Upper lobe of right lung (tissue), 1 donor: ENCODE results near the gene VAV3. TPM values are rescaled to one million over a fixed set of nuclear protein-coding genes. Genes with fewer than 3 reads are reported as not detected.

Source experiments
- ATAC-seq: fragments of 200-7000 bp; cut with Tn5 transposase; one replicate; pipeline ENCODE4 v1.9.1; 2020; ENCODE audit warnings: mild to moderate bottlenecking, moderate library complexity
- DNase-seq: peaks from one replicate; pipeline ENCODE4 v3.0.0-alpha.2; 2020
- H3K27ac ChIP-seq: fragments of 200-600 bp; one replicate; pipeline ENCODE4 v1.8.0; 2022
- H3K27me3 ChIP-seq: fragments of 200-600 bp; one replicate; pipeline ENCODE4 v1.8.0; 2022; ENCODE audit warnings: mild to moderate bottlenecking
- H3K36me3 ChIP-seq: fragments of 200-600 bp; one replicate; pipeline ENCODE4 v1.8.0; 2022
- H3K4me1 ChIP-seq: fragments of 200-600 bp; one replicate; pipeline ENCODE4 v1.8.0; 2022
- H3K4me3 ChIP-seq: fragments of 200-600 bp; one replicate; pipeline ENCODE4 v1.8.0; 2022; ENCODE audit warnings: mild to moderate bottlenecking
- H3K9me3 ChIP-seq: fragments of 200-600 bp; one replicate; pipeline ENCODE4 v1.8.0; 2022
- intact Hi-C: fragments of 100-400 bp; cut with DNase I; formaldehyde crosslinking; loops from one replicate; pipeline ENCODE4 v1.11.0; 2022
- total RNA-seq: library from RNA; stranded (reverse); fragmentation: NEBNext Ultra II Directional; extraction: Animal tissue kit (Norgen Biotek cat#: 25700); gene quantifications from one replicate; pipeline ENCODE4 v1.2.1, GENCODE V29; 2021
- TF ChIP-seq, protein P1 (sequence below): fragments of 200-600 bp; IDR thresholded peaks from one replicate; pipeline ENCODE4 v1.8.0; 2022; ENCODE audit warnings: antibody characterized with exemption
- donor health status: DM: no; HTN: yes; CAD: no; lungs with severe emphysema.

The VAV3 gene
- total RNA-seq, 1 donor from 2014 or later, result 8.5 TPM

DNA sequence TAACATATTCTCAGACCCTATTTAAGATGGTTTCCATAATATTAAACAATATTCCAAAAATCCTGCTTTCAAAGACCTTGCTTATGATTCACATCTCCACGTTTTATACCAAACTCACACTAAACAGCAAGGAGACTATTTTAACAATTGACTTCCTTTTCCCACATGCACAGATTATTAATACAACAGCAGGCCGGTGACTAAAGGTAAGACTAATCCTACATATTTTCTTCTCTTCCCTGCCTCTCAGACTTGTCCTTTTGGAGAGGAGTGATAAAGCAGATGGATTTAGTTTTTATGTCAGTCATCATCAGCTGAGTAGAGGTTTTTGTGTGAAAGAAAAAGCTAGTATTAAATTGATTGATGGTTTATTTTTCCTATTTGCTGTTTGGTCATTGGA, 423.6 kb downstream of the VAV3 start:
- Histone ChIP-seq H3K27me3 (no peaks in the 10 kb centered on the region), H3K4me1 (no peaks in the 10 kb centered on the region), H3K4me3 (no peak overlapping the region), H3K36me3 (no peaks in the 10 kb centered on the region), H3K27ac (no peak overlapping the region), H3K9me3 (no peaks in the 10 kb centered on the region)
- ATAC-seq (no peak), DNase-seq (no peak)
- TF ChIP-seq, protein P1, sequence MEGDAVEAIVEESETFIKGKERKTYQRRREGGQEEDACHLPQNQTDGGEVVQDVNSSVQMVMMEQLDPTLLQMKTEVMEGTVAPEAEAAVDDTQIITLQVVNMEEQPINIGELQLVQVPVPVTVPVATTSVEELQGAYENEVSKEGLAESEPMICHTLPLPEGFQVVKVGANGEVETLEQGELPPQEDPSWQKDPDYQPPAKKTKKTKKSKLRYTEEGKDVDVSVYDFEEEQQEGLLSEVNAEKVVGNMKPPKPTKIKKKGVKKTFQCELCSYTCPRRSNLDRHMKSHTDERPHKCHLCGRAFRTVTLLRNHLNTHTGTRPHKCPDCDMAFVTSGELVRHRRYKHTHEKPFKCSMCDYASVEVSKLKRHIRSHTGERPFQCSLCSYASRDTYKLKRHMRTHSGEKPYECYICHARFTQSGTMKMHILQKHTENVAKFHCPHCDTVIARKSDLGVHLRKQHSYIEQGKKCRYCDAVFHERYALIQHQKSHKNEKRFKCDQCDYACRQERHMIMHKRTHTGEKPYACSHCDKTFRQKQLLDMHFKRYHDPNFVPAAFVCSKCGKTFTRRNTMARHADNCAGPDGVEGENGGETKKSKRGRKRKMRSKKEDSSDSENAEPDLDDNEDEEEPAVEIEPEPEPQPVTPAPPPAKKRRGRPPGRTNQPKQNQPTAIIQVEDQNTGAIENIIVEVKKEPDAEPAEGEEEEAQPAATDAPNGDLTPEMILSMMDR, result no peak
- intact Hi-C loops, result no loop called here

DNA sequence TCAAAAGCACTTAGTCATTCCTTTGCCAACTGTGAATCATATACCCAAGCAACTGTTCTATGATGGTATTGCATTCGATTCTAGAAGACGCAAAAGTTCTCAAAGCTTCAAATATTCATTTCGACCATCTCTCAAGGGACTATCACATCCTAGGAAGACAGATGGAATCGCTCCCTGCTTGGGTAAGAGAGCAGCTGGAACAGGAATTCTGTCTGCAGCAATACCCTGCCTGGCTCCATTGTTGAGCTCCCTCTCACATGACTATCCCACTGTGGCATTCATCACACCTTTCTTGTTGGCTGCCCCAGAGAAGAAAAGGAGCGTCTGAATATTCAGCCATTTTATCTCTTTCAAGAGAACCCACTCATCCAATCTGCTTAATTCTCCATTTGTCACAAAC, 426.5 kb downstream of the VAV3 start:
- DNase-seq, result no peak
- intact Hi-C loops, result loop anchor here (10.0 kb wide), 1 partner anchor 264 kb away; no protein-coding TSS in a partner anchor
- ATAC-seq, result no peak

DNA sequence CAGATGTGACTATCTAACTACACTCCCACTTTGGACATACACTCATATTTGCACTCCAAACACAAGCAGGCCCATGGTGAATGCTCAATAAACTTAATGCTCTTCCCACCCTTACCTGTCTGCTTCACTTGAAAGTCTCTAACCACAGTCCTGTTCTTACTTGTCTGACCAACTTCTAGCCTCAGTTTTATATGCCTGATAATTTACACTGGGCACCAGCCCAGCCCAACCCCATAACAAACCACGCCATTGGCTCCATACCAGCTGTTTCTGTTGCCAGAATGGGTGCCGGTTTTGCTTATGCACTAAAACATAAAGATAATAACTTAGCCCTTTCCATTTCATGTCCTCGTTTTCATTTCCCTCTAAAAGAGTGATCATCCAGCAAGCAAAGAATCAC, 428.7 kb downstream of the VAV3 start:
- Histone ChIP-seq H3K9me3 (no peaks in the 10 kb centered on the region), H3K27me3 (no peaks in the 10 kb centered on the region), H3K4me1 (no peaks in the 10 kb centered on the region), H3K27ac (no peak overlapping the region), H3K36me3 (no peaks in the 10 kb centered on the region), H3K4me3 (no peak overlapping the region)
- TF ChIP-seq, protein P1, result no peak
- DNase-seq (no peak), ATAC-seq (no peak)
- intact Hi-C loops, result loop anchor here (10.0 kb wide), 1 partner anchor 261 kb away; no protein-coding TSS in a partner anchor

More for the DNA sequence above, 426.5 kb downstream of the VAV3 start:
- H3K9me3 ChIP-seq, result no peaks in the 10 kb centered on the region
- no peaks in the 10 kb centered on the region for H3K4me1 ChIP-seq
- no peaks in the 10 kb centered on the region for H3K36me3 ChIP-seq
- no peak overlapping the region for H3K4me3 ChIP-seq
- TF ChIP-seq, protein P1, result no peak
- no peak overlapping the region for H3K27ac ChIP-seq
- H3K27me3 ChIP-seq, result no peaks in the 10 kb centered on the region

DNA sequence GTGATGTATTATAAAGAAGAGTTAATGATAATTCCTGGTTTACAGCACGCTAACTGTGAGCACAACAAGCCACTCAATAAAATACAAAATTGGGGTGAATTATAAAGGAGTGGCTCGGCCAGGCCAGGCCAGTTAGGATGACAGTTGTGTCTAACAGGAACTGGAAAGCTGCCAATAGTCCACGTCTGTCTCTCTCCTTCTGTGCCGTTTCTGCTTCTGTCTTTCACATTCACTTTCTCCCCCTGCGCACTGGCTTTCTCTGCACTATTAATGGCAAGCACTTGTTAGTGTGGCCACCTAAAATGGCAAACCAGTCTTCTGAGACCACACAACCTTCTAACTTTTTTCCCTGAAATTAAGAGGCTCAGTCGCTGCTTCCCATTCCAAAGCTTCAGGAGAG, 429.9 kb downstream of the VAV3 start:
- Histone ChIP-seq H3K4me3 (no peak overlapping the region), H3K36me3 (no peaks in the 10 kb centered on the region), H3K27ac (no peak overlapping the region), H3K27me3 (no peaks in the 10 kb centered on the region), H3K9me3 (no peaks in the 10 kb centered on the region), H3K4me1 (no peaks in the 10 kb centered on the region)
- no peak for ATAC-seq
- intact Hi-C loops, result loop anchor here (10.0 kb wide), 1 partner anchor 260 kb away; no protein-coding TSS in a partner anchor
- TF ChIP-seq, protein P1, result no peak
- DNase-seq, result no peak

DNA sequence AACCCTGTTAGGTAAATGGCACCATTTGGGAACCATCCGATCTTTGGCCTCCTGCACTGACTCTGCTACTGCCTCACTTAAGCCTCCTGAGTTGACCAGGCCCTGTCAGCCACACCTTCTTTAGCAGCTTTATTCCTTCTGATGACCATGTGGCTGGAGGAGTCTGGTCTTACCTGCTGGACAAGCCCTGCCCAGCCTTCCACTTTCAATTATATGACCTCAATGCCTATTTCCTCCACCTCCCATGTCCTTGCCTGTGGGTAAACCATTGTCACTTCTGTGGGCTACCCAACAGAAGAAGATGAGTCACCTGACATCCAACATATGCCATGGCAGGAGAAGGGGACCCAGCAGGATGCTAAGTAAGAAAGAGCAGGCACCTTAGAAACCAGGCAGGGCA, 430.3 kb downstream of the VAV3 start:
- Histone ChIP-seq H3K4me1 (no peaks in the 10 kb centered on the region), H3K4me3 (no peak overlapping the region), H3K27ac (no peak overlapping the region), H3K9me3 (no peaks in the 10 kb centered on the region), H3K36me3 (no peaks in the 10 kb centered on the region), H3K27me3 (no peaks in the 10 kb centered on the region)
- ATAC-seq, result no peak
- intact Hi-C loops, result loop anchor here (10.0 kb wide), 1 partner anchor 260 kb away; no protein-coding TSS in a partner anchor
- DNase-seq, result no peak
- TF ChIP-seq, protein P1, result no peak

DNA sequence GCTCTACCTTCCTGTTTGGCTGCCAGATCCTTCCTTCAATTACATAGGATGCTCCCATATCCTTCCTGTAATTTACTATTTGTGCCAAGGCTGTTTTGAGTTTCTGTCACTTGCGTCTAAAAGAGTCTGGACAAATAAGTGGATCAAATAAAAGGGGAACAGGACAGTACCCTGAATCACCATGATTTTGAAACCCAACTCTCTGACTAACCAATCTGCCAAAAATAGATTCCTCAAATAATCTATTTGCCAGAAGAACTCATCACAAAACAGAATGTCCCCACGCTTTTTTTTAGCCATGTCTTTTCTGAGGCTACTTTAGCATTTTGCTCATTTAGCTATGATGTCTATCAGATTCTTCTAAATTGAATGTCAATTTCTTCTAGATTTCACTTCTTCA, 431.5 kb downstream of the VAV3 start:
- no peaks in the 10 kb centered on the region for H3K27me3 ChIP-seq
- no peak overlapping the region for H3K27ac ChIP-seq
- H3K4me1 ChIP-seq, result no peaks in the 10 kb centered on the region
- TF ChIP-seq, protein P1, result no peak
- ATAC-seq (no peak), DNase-seq (no peak)
- H3K9me3 ChIP-seq, result no peaks in the 10 kb centered on the region
- H3K4me3 ChIP-seq, result no peak overlapping the region
- intact Hi-C loops, result loop anchor here (10.0 kb wide), 1 partner anchor 259 kb away; no protein-coding TSS in a partner anchor
- no peaks in the 10 kb centered on the region for H3K36me3 ChIP-seq
